Lower leg skin (tissue), 3 donors: Measurements from ENCODE around the gene LAMP1.

Experiments
- CTCF ChIP-seq, 3 donors: fragments of 450-650 bp; IDR thresholded peaks; one replicate each; pipeline ENCODE4 v1.5.1; 2016; ENCODE audit warnings: antibody characterized with exemption in 3 of 3, mild to moderate bottlenecking in 3 of 3, moderate library complexity in 2 of 3
- POLR2A ChIP-seq, 2 donors: fragments of 450-650 bp; IDR thresholded peaks; one replicate each; pipeline ENCODE4 v1.6.1; 2016 to 2017; ENCODE audit warnings: antibody characterized with exemption in 2 of 2, mild to moderate bottlenecking in 1 of 2, moderate library complexity in 1 of 2

- TF ChIP-seq CTCF (IDR thresholded peaks at IDR 0.05) (no peak), POLR2A (IDR thresholded peaks at IDR 0.05) (no peak)
Observed at GRCh38 chr13:113354831-113355610, 58.0 kb downstream of the LAMP1 start.
